Urinary bladder (tissue), 4 donors: ENCODE data around the gene NFATC1. TPM values are rescaled to one million over a fixed set of nuclear protein-coding genes. Genes with fewer than 3 reads are reported as not detected.

Source experiments
- DNase-seq: peaks from one replicate; pipeline ENCODE4 v3.0.0-alpha.2; 2015; ENCODE audit errors: extremely low spot score
- H3K27ac ChIP-seq: one replicate; pipeline ENCODE4 v1.5.1; 2013; ENCODE audit warnings: low read depth, mild to moderate bottlenecking, moderate library complexity
- H3K36me3 ChIP-seq: one replicate; pipeline ENCODE4 v1.6.1; 2013; ENCODE audit warnings: mild to moderate bottlenecking, moderate library complexity; ENCODE audit not compliant: insufficient read depth
- H3K4me1 ChIP-seq: one replicate; pipeline ENCODE4 v1.6.1; 2013; ENCODE audit warnings: mild to moderate bottlenecking, moderate library complexity; ENCODE audit not compliant: insufficient read depth
- H3K4me3 ChIP-seq: one replicate; pipeline ENCODE4 v1.5.1; 2013; ENCODE audit warnings: low read depth, low read length
- WGBS: extraction: QIAGEN DNeasy Blood & Tissue Kit; methylation state at CpG from one replicate; pipeline ENCODE4 v1.1.7; 2013; 5-methylcytosine and 5-hydroxymethylcytosine counted together
- polyA plus RNA-seq: library from polyadenylated mRNA; stranded (reverse); fragments of 200-250 nt; gene quantifications from one replicate; pipeline ENCODE4 v1.2.3, GENCODE V29; 2013
- total RNA-seq: library from RNA; depleted of rRNA; stranded (reverse); fragments of >200 nt; gene quantifications from one replicate; pipeline ENCODE4 v1.2.3, GENCODE V29; 2014
- donor health status: healthy with polysubstance abuse.
- donor health status: healthy.

NFATC1 gene
- total and polyA plus RNA-seq, 2 donors = 8.5 to 11.3 TPM

- H3K4me3 ChIP-seq = no peak overlapping the region
- DNase-seq = no peak
- H3K4me1 ChIP-seq = no peaks in the 10 kb centered on the region
- no peak overlapping the region for H3K27ac ChIP-seq
- no peaks in the 10 kb centered on the region for H3K36me3 ChIP-seq
- 98% methylated on average over 84 of the region's 84 CpGs for WGBS
Measured at GRCh38 chr18:79410731-79411613, 15.2 kb downstream of the NFATC1 start.

GRCh38 chr18:79411614-79412526, 16.1 kb downstream of the NFATC1 start:
- no peaks in the 10 kb centered on the region for H3K36me3 ChIP-seq
- no peak for DNase-seq
- WGBS = 81% methylated on average over 47 of the region's 47 CpGs

GRCh38 chr18:79413025-79413424, 17.3 kb downstream of the NFATC1 start:
- Histone ChIP-seq H3K36me3 (no peaks in the 10 kb centered on the region), H3K4me3 (no peak overlapping the region), H3K27ac (no peak overlapping the region), H3K4me1 (no peaks in the 10 kb centered on the region)
- no peak for DNase-seq
- WGBS = 92% methylated on average over 16 of the region's 16 CpGs

More at GRCh38 chr18:79411614-79412526, 16.1 kb downstream of the NFATC1 start:
- no peaks in the 10 kb centered on the region for H3K4me1 ChIP-seq
- no peak overlapping the region for H3K27ac ChIP-seq
- no peak overlapping the region for H3K4me3 ChIP-seq

- Histone ChIP-seq H3K4me3 (no peak overlapping the region), H3K27ac (no peak overlapping the region), H3K4me1 (no peaks in the 10 kb centered on the region), H3K36me3 (no peaks in the 10 kb centered on the region)
- 94% methylated on average over 16 of the region's 16 CpGs for WGBS
- DNase-seq = no peak
Measured at GRCh38 chr18:79413426-79413825, 17.7 kb downstream of the NFATC1 start.

GRCh38 chr18:79413901-79414300, 18.2 kb downstream of the NFATC1 start:
- 79% methylated on average over 9 of the region's 9 CpGs for WGBS
- no peak for DNase-seq
- no peak overlapping the region for H3K4me3 ChIP-seq
- H3K4me1 ChIP-seq = no peaks in the 10 kb centered on the region
- H3K36me3 ChIP-seq = no peaks in the 10 kb centered on the region
- H3K27ac ChIP-seq = no peak overlapping the region

GRCh38 chr18:79416022-79416676, 20.4 kb downstream of the NFATC1 start:
- no peak overlapping the region for H3K27ac ChIP-seq
- H3K4me3 ChIP-seq = no peak overlapping the region
- H3K36me3 ChIP-seq = no peaks in the 10 kb centered on the region
- no peaks in the 10 kb centered on the region for H3K4me1 ChIP-seq
- DNase-seq = no peak
- 87% methylated on average over 24 of the region's 24 CpGs for WGBS

- H3K4me3 ChIP-seq = no peak overlapping the region
- 78% methylated on average over 12 of the region's 12 CpGs for WGBS
- no peaks in the 10 kb centered on the region for H3K4me1 ChIP-seq
- DNase-seq = no peak
- H3K36me3 ChIP-seq = no peaks in the 10 kb centered on the region
- H3K27ac ChIP-seq = no peak overlapping the region
Measured at GRCh38 chr18:79416677-79417052, 20.9 kb downstream of the NFATC1 start.

GRCh38 chr18:79418236-79418635, 22.5 kb downstream of the NFATC1 start:
- Histone ChIP-seq H3K4me1 (no peaks in the 10 kb centered on the region), H3K4me3 (no peak overlapping the region), H3K27ac (no peak overlapping the region), H3K36me3 (no peaks in the 10 kb centered on the region)
- no peak for DNase-seq
- WGBS = 96% methylated on average over 19 of the region's 19 CpGs

- no peaks in the 10 kb centered on the region for H3K4me1 ChIP-seq
- no peak overlapping the region for H3K4me3 ChIP-seq
- H3K27ac ChIP-seq = no peak overlapping the region
- no peak for DNase-seq
- 80% methylated on average over 11 of the region's 11 CpGs for WGBS
- H3K36me3 ChIP-seq = no peaks in the 10 kb centered on the region
Measured at GRCh38 chr18:79418642-79419041, 22.9 kb downstream of the NFATC1 start.

GRCh38 chr18:79420033-79420745, 24.5 kb downstream of the NFATC1 start:
- no peak overlapping the region for H3K27ac ChIP-seq
- no peaks in the 10 kb centered on the region for H3K36me3 ChIP-seq
- H3K4me1 ChIP-seq = no peaks in the 10 kb centered on the region
- WGBS = 92% methylated on average over 48 of the region's 48 CpGs
- DNase-seq = no peak
- no peak overlapping the region for H3K4me3 ChIP-seq

GRCh38 chr18:79421275-79421857, 25.6 kb downstream of the NFATC1 start:
- no peak overlapping the region for H3K4me3 ChIP-seq
- H3K4me1 ChIP-seq = no peaks in the 10 kb centered on the region
- H3K27ac ChIP-seq = no peak overlapping the region
- WGBS = 91% methylated on average over 26 of the region's 26 CpGs
- no peak for DNase-seq
- H3K36me3 ChIP-seq = no peaks in the 10 kb centered on the region

- DNase-seq = no peak
- H3K4me3 ChIP-seq = no peak overlapping the region
- H3K27ac ChIP-seq = no peak overlapping the region
- H3K36me3 ChIP-seq = no peaks in the 10 kb centered on the region
- H3K4me1 ChIP-seq = no peaks in the 10 kb centered on the region
- WGBS = 88% methylated on average over 24 of the region's 24 CpGs
Measured at GRCh38 chr18:79422022-79422782, 26.5 kb downstream of the NFATC1 start.
